NCI-H345 (cell line): ENCODE data around the gene ALKBH3.

Experiments used
- DNase-seq: peaks from one replicate; lab custom pipeline; 2025; lab: John Stamatoyannopoulos, UW

ALKBH3 gene

DNA sequence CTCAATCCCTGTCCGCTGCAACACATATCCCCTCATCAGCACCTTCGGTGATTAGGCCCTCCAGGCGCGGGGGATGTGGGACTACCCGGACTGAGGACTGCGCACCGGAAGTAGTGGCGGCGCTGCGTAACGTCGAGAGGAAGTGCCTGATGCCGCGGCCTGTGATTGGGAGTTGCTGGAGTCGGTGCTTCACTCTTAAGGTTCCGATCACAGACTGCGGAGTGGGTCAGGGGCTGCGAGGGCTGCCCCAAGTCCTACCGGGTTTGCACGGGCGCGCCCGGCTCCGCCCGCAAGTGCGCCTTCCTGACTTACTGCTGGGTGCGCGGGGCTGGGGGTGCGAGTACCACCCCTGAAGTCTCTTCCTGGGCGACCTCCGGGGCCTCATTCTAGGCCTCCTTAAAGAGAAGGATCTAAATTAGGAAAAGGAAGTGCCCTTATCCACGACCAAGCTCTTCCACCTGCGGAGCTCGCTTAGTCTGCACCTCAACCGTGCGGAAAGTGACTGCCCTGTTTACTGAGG, at the start of gene ALKBH3:
TSS of gene ALKBH3 (plus strand) at position 192 of the 520 bp plus-strand sequence. CDS start 1,822 bp downstream, outside the sequence.
- peak; percentile 90 for DNase-seq

DNA sequence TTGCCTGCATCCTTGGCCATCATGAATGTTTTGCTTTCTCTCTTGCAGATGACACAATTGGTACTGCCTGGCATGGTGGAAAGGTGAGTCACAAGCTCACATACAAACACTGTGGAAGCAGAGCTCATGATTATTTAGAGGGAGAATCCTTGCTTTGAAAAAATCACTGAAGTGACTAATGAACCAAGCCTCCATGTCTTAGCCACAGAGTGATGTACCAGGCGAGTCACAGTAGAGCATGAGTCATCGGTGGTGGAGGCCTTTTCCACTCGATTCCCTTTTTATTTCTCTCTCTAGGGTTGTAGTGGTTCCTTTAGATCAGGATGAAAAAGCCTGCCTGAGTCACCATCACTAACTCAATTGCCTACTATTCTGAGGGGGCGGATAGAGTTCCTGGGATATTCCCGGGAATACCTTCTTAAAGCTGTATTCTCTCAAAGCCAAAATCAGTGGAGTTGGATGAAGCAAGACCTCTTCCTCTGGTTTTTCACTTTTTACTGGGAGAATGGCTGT, 49.6 kb upstream of the ALKBH3 start:
- peak; percentile 5 for DNase-seq

DNA sequence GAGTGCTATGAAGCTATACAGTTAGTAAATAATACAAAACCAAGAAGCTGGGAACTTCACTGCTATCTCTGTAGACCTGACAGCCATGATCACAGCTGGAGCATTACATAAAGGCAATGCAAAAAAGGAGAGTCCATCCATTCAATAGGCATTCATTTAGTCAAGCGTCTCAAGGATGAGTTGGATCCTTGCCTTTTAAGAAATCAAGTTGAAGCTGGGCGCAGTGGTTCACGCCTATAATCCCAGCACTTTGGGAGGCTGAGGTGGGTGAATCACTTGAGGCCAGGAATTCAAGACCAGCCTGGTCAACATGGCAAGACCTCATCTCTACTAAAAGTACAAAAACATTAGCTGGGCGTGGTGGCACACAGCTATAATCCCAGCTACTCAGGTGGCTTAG, 48.1 kb upstream of the ALKBH3 start:
- no peak for DNase-seq

DNA sequence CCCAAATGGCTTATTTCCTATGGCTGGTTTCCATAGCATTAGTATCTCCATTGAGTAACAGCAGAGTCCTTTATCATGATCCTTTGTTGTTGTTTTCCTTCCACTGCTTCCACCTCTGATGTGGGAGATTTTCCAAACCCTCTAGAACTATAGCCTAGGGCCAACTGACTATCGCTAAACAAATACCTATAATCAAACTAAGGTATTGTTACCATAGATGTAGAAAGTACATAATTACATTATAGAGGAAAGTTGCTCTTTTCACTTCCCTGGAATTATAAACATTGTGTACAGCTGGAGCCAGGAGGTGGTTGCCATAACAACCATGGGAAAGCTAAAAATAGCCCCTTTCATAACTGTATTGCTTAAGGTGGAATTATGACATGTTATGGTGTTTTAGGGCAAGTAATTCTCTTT, 47.0 kb upstream of the ALKBH3 start:
- DNase-seq: peak; percentile 22

DNA sequence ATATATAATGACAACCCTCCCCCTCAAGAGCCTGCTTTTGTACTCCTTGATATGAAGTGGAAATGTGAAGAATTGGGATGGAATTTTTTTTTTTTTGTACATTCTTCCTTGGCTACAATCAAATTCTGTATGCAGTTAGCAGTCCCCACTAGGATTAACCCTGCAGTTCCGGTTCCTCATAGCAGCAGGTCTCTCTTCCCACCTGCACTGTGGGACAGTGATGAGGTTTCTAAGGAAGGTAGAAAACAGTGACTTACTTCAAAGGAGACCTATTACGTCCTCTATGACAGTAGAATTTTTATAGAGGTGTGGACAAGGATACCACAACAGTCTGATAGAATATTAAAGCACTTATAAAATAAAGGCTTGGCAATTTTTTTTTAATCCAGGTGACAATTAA, 46.3 kb upstream of the ALKBH3 start:
- no peak for DNase-seq

DNA sequence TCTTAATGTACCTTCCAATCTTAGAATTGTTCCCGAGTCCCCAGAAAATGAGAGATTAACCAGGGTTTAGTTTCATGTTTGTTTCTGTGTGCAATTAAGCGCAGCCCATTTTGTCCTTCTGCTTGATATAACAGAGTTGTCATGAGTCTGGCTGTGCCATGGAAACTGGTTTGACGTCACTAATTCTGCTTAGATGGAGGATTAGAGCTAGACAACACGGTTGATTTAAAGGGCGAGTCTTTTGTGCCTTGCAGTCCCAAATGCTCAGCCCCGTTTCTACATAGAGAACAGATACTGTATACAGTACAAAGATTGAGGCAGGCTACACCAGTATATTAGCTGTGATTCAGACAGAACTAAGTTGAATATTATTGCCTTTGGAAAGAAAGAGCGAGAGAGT, 45.5 kb upstream of the ALKBH3 start:
- DNase-seq: no peak

DNA sequence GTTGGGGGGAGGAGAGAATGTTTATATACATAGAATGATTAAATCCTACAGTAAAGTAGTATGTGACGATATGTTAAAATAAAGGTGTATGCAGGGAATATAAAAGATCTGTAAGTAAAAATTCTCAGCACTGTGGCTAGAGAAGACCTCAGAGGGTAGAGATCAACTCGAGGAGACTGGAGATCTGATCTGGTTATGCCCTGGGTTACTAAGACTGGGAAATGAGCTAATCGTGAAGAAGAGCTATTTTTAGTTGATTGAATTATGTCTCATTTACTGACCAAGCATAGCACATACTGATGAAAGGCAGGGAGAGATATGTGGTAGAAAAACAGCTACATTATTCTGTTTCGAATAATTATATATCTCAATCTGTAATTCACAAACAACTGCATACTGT, 42.8 kb upstream of the ALKBH3 start:
- no peak for DNase-seq

DNA sequence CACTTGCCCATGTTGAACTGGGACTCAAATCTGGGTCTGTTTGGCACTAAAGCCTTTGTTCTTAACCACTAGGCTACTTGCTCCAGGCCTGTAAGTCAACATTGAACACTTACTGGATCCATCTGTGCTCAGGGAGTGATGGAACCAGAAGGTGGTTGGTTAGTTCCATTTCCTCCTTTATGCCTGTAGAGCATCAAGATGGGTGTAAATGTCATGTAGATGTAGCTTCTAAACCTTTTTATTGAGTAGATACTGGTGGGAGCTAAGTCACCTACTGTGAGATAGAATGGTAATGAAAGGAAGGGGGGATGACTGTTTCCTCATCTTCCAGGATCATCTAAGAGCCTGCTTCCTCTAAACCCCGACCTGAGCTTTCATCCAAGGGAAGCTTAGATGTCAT, 38.6 kb upstream of the ALKBH3 start:
- DNase-seq: no peak

DNA sequence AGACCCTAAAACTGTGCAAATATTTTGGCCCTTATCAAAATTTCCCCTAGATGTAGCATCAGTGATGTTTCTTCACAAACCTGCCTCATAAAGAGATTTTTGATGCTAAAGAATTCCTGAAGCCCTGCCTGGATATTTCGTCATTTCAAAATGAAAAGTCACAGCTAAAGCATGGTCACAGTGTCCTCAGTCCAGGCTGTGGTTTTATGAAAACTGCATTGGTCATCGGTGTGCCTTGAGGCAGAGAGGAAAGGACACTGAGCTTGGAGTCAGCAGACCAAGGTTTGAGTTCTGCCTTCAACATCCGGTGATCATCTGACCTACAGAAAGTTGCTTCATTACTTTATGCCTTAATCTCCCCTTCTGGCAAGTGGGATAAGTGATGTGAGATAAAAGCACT, 34.8 kb upstream of the ALKBH3 start:
- DNase-seq: no peak

DNA sequence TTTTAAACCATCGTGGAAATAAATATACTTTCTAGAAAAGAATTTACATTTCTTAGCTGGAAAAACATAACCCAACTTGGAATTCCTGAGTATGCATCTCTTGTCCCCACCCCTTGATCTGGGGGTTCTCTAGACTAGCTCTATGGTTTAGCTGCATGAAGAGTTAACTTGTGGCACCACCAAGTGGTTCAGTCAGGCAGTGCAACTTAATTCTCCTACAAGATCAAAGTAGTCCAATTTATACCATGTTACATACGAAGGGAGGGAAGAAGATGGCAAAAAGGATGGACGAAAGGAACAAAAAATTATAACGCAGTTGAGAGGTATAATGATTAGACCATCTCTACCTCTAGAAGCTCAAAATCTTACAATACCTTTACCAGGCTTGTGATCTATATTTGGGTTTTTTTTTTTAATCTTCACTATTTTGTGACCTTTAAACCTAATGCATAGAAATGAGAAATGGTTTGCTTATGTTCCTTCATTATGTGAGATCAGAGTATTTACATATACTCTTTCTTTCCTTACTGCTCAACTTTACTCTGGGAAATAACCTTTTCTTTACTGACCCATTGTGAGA, 28.5 kb upstream of the ALKBH3 start:
- DNase-seq: peak; percentile 45

DNA sequence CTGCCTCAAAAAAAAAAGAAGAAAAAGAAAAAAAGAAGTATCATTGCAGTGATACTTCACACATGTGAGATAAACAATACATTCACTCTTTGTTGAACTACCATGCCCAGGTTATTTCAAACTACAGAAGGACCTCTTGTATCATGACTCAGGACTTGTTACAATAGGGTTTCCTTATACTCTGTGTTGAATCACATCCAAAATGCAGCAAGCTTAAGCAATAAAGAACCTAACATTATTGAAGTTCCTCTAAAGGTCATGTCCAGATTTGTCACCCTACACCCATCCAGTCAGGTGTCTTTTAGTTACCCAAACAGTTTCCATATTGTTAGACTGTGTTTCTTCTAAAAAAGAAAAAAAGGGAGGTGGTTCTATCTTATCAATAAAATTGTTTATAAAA, 26.9 kb upstream of the ALKBH3 start:
- no peak for DNase-seq

DNA sequence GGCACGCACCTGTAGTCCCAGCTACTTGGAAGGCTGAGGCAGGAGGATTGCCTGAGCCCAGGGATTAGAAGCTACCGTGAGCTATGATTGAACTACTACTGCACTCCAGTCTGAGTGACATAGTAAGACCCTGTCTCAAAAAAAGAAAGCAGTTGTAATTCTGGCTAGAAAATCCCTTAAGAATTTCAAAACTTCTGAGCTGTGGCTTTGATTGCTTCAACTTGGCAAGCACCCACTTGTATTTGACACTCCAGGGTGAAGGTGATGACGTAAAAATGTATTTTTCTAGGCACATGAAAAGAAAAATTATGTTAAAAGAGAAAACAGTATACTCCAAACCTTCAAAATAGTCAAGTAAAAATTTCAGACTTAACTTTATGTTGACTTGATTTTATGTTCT, 23.6 kb upstream of the ALKBH3 start:
- DNase-seq: no peak

DNA sequence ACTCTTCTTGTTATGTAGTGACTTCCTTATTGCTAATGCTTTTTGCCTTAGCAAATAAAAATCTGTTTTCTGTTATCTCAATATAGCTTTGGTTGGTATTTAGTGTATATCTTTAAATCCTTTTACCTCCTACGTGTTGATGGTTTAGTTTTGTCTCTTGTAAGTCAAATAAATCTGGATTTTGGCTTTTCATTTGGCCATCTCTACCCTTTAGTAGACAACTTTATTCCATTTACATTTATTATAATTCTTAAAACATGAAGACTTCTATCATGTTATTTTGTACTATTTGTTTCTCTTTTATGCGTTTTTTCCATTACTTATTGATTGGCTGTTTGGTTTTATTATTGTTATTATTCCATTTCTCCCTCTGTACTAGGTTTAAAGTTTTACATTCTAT, 19.5 kb upstream of the ALKBH3 start:
- DNase-seq: no peak

DNA sequence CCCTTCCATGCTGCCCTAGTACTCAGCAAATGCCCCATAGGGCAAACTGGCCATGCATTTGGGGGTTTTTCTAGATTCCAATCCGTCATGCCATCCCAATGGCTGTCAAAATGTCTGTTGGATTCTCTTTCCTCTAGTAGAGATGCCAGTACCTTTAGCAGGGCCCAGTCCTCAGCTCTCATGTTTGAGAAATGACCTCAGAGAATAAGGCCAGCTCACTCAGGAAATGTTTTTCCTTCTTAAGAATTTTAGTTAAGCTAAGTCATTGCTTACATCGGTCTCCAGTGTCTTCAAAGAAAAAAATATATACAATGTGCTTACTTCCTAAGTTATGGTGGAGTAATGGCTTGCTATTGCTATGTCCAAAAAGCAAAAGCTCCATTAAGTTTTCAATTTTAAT, 14.1 kb upstream of the ALKBH3 start:
- DNase-seq: no peak

DNA sequence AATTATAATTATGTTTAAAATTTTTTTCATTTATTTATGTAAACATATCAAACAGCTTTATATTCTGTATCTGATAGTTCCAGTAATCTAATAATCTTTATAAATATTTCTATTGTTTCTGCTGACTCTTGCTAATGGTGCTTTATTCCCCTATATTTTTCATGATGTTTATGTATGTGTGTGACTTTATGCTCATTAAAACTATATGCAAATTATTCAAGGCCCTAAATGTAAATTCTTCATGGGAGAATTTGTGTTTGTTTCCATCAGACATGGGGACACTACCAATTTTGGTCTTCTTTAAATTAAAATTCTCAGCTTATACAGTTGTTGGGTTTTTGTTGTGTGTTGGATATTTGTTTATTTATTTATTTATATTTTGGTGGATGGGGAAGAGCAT, 13.7 kb upstream of the ALKBH3 start:
- no peak for DNase-seq

DNA sequence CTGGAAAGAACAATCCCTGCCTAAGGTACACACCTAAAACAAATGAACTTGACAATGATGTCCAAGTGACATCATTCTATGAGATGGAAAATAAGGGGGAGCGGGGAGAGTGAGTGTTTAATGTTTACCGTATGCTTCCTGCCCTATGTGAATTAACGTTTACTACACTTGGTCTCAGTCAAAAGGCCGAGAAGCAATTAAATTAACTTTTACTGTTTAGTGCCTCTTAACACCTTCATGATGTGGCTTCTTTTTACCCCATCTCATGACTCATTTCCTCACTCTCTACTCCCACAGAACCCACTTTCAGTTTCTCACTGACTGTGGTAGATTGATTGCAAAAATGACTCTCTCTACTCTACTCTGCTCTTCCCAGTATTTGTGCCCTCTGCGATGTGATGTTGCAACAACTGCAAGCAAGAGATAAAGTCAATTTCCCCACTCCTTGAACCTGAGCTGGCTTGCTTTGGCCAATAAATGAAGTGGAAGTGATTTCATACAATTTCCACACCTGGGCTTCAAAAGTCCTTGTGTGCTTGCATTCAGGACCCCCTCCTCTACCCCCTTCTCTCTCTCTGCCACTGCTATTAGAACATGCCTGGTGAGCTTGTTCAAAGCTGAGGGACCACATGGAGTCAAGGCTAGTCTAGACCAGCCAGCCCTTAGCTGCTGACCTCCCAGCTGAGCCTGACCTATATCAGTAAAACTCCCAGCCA, 11.6 kb upstream of the ALKBH3 start:
- DNase-seq: no peak

DNA sequence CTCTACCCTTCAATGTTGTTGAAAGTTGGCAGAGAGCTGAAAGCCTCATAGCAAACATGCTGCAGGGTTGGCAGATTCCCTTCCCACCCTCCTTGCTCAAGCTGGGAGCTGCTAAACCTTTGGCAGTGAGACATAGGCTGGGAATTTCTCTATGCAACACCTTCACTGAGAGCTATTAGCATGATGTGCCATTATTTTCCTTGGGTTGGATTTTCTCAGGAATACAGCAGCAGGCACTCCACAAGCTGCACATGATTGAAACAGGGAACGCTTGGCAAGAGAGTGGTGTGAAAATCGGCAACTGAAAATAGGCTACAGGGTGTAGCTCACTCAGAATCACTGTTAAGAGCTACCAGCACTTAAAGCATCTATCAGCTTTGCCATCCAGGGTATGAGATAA, 9.6 kb upstream of the ALKBH3 start:
- DNase-seq: no peak

DNA sequence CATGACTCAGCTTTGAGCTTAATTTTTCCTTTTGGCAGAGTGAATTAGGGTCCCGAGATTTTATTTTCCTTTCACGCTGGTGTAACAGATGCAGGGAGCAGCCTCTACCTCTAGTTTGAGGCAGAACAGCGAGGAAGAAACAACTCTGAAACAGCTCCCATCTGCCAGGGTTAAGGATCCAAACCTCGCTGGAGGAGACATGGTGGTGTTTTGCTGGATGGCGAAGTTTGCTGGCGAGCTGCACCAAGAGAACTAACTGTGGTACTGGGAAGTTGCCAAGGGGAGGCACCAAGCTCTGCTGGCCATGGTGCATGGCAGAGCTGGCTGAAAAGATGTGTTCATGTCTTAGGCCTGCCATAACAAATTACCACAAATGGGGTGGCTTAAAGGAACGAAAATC, 7.6 kb upstream of the ALKBH3 start:
- DNase-seq: no peak

DNA sequence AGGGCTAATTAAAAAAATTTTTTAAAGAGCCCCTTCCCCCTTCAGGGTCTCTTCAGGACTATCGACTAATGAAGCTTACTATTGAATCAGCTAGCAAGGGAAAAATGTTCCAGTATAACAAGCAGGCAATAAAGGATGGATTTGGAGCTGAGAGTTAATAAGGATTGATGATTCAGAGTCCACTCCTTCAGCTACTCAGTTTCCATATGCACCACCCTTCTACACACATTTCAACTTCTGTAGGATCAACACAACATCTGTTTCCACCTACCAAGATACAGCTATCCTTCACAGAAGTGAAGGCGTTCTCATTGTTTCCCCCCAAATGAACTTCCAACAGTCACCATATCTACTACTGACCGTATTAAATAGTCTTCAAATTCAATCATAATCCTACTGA, 6.6 kb upstream of the ALKBH3 start:
- DNase-seq: no peak

DNA sequence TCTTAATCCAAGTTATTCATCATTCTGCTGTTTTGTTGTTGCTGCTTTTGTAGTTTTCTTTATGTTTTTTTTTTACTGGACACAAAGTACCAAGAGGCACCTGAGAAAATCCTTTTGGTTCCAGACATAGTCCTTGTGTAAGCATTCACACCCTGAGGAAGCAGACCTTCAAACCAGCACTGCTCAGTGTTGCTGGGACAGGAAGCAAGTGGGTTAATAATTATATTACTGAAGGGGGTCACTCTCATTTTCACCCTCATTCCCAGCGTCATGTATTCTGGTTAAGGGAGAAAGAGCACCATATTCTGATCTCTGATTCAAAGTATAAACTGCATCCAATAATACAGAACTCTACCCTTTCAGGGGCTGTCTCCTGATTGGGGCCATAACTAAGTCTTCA, 5.9 kb upstream of the ALKBH3 start:
- DNase-seq: no peak

DNA sequence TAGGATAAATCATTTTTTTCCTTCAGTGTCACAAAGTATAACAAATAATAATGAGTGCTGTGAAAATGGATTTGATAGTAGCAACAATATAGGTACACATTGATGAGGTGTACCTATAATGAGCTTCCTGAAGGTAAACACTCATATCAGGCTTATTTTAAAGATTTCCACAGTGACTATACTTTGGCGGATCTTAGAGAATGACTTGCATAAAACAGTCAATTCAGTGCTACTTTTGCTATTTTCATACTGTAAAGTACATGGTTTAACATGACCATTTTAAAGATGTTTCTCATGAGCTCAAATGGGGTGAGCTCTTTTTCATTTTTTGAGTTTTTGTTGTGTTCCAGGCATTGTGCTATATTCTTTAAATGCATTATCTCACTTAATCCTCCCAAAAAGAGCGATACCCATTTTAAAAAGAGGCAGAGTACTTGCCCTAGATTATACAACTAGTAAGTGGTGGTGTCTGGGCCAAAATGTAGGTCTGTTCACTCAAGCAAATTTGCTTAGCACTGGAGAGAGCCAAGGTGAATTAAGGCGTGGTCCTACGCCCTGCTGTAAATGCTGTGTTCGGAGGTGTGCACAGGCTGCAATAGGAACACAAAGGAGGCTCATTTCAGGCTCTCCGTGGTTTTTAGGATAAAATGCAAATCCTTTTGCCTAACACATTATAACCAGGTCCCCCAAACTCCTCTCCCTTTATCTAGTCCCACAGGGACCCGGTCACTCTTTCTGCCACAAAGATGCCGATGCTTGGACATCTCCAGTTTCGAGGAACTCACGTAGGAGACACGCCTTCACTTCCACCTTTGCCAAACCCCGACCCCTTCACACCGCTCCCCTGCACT, 617 bp upstream of the ALKBH3 start:
- no peak for DNase-seq

DNA sequence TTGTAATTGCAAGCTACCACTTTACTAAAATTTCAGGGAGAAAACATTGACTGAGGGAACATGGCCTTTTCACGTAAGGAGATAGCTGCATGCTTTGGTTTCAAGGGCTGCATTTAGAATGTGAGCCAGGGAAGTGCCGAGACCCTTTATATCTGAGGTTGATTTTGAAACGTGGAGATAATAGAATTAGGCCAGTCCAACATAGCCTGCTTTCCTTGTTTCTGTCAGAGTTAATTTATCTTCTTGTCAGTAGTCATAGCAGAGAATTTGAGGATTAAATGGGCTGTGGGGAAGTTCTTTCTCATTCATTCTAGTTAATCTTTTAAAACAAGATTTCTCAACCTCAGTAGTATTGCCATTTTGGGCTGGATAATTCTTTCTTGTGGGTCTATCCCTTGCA, 12.2 kb downstream of the ALKBH3 start:
- DNase-seq: no peak

DNA sequence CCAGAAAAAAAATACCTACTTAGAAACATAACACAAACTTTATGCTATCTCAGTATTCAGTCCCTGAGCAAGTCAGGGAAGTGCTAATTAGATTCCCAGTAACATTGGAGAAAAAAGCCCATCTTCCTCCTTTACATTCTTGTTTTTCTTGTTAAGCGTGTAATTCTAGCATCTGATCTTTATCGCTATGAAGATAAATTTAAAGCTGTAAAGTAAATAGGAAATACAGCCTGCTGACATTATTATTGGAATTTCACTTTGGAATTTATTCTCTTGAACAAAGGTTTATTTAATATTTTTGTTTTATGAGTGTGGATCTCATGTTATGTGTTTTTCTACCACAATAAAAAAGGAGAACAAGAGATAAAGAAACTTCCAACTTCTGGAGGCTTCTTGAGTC, 13.9 kb downstream of the ALKBH3 start:
- DNase-seq: no peak
